NB4 (cell line): ENCODE data around the gene MROH8.

Experiments used
- DNase-seq: peaks from one replicate; pipeline ENCODE4 v3.0.0; 2010; ENCODE audit warnings: low read depth
- H3K4me3 ChIP-seq: one replicate; pipeline ENCODE4 v1.5.1; 2011; ENCODE audit warnings: mild to moderate bottlenecking, low read depth, low read length, moderate library complexity
- MYC ChIP-seq: IDR thresholded peaks from 2 replicates; pipeline ENCODE4 v1.6.1; 2011; ENCODE audit warnings: low read depth, low read length
- POLR2A ChIP-seq: IDR thresholded peaks from 2 replicates; pipeline ENCODE4 v1.6.1; 2011; ENCODE audit warnings: mild to moderate bottlenecking; ENCODE audit not compliant: insufficient read length; ENCODE audit errors: extremely low read depth
- TF ChIP-seq, protein P1 (sequence below): IDR thresholded peaks from one replicate; pipeline ENCODE4 v1.5.1; 2012; ENCODE audit warnings: low read depth, low read length
- TF ChIP-seq, protein P2 (sequence below): IDR thresholded peaks from 2 replicates; pipeline ENCODE4 v1.6.1; 2011; ENCODE audit warnings: low read depth, low read length

The MROH8 gene

DNA sequence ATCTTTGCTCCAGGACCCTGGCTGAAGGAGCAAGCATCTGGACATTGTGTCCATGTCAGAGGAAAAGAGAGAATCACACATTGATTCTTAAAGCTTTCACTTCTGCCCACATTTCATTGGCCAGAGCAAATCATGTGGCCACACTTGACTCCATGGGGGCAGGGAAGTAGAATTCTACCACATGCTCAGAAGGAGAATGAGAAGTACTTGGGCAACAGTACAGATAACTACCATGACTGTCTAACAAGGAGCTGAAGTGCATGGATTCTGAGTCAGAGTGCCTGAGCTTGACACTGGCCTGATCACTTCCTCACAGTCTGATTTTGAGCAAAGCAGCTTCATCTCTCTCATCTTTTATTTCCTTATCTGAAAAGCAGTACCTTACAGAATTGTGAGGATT, 43.7 kb upstream of the MROH8 start:
- DNase-seq: peak; percentile 84
- H3K4me3 ChIP-seq: no peak overlapping the region
- TF ChIP-seq MYC: peak; percentile 93
- TF ChIP-seq, protein P1, sequence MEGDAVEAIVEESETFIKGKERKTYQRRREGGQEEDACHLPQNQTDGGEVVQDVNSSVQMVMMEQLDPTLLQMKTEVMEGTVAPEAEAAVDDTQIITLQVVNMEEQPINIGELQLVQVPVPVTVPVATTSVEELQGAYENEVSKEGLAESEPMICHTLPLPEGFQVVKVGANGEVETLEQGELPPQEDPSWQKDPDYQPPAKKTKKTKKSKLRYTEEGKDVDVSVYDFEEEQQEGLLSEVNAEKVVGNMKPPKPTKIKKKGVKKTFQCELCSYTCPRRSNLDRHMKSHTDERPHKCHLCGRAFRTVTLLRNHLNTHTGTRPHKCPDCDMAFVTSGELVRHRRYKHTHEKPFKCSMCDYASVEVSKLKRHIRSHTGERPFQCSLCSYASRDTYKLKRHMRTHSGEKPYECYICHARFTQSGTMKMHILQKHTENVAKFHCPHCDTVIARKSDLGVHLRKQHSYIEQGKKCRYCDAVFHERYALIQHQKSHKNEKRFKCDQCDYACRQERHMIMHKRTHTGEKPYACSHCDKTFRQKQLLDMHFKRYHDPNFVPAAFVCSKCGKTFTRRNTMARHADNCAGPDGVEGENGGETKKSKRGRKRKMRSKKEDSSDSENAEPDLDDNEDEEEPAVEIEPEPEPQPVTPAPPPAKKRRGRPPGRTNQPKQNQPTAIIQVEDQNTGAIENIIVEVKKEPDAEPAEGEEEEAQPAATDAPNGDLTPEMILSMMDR: no peak
- TF ChIP-seq, protein P2, sequence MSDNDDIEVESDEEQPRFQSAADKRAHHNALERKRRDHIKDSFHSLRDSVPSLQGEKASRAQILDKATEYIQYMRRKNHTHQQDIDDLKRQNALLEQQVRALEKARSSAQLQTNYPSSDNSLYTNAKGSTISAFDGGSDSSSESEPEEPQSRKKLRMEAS: peak; percentile 95

DNA sequence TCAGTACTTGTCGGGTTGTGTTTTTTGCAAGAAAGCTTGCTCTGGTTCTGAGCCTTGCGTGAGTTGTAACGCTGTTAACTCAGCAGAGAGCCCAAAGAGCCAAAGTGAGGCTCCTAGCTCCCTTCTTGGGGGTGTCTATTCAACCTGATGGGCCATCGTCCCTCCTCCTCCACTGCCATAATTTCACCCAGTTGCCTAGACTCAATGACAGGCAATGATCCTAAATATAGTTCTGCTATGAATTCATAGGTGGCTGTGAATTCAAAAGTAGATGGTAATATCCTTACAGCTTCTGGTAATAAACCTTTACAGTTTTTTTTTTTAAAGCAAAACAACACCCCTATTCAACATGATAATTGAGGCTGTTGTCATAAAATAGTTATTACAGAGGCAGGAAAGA, 42.7 kb upstream of the MROH8 start:
- DNase-seq: no peak
- H3K4me3 ChIP-seq: no peak overlapping the region
- TF ChIP-seq, protein P2: no peak
- TF ChIP-seq, protein P1: no peak
- TF ChIP-seq MYC (no peak), POLR2A (no peak)

DNA sequence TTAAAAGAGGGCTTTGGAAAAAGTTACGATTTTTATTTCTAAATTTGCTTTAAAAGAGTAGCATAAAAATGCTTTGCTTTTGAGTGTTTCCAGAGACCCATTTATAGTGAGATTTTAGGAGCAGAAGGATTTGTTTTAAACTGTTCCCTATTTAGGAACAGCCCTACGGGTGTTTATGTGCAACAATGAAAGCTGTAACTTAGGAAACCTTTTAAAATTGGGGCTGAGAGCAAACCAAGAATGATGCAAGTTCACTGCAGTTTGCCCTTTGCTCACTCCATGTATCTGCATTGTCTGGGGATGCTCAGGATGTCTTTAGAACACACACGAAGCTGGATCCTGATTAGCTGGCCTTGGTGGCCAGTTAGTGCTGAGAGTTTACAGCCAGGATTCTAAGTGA, 41.4 kb upstream of the MROH8 start:
- TF ChIP-seq POLR2A (no peak), MYC (no peak)
- TF ChIP-seq, protein P1: no peak
- TF ChIP-seq, protein P2: no peak
- no peak for DNase-seq
- no peak overlapping the region for H3K4me3 ChIP-seq

DNA sequence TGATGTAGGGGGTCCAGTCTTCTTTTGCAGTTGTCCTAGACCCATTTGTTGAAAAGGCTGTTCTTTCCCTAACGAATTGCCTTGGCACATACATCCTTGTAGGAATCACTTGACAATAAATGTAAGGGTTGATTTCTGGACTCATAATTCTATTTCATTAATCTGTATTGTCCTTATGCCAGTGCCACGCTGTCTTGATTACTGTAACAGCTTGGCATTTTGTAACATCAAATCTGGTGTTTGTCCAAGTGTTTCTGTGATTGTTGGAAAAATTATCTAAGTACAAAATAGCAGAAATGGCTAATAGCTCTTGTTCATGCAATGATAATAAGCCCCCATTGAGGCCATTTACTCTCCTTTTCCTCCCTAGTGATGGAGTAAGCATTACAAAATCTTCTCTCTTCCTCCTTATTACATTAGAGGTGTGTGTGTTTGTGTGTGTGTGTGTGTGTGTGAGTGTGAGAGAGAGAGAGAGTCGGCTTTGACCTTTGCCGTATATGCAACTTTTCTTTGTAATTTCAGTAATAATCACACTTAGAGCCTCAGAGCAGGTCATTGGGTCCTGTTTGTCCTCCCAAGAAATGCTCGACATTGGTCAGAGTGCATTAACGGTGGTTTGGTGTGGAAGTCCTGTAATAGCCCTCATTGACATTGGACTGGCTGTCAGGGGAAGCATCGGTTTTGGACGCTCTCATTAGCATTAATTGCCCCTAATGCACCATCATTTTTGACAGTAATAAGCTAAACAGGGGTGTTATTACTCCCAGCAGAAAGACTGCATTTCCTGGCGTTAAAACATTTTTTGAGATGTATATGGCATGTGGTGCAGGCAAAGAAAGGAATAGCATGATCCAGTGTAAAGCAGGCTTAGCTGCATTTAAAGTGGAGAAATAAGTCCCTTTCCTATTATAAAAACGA, 40.7 kb upstream of the MROH8 start:
- no peak for DNase-seq
- no peak overlapping the region for H3K4me3 ChIP-seq
- TF ChIP-seq, protein P1: no peak
- no peak for TF ChIP-seq POLR2A
- TF ChIP-seq MYC: no peak
- TF ChIP-seq, protein P2: no peak

DNA sequence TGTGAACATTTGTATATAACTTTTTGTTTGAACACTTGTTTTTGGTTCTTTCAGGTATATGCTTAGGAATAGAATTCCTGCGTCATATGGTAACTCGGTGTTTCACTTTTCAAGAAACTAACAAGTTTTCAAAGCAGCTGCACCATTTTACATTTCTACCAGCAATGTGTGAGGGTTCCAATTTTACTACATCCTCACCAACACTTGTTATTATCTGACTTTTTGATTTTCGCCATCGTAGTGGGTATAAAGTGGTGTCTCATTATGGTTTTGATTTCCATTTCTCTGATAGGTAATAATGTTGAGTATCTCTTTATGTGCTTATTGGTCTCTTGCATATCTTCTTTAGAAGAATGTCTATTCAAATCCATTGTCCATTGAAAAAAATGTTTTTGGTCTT, 39.6 kb upstream of the MROH8 start:
- TF ChIP-seq, protein P2: no peak
- TF ChIP-seq MYC: no peak
- TF ChIP-seq POLR2A: no peak
- TF ChIP-seq, protein P1: no peak
- no peak overlapping the region for H3K4me3 ChIP-seq
- DNase-seq: no peak
